Fibroblast of the aortic adventitia (primary cell): Measurements from ENCODE around the gene KIAA1328. TPM values are rescaled to one million over a fixed set of nuclear protein-coding genes. Genes with fewer than 3 reads are reported as not detected.
A peak's percentile ranks its signal among the peaks of the same experiment; 100 is the strongest.

Source experiments
- DNase-seq: peaks from one replicate; pipeline ENCODE4 v3.0.0-alpha.2; 2010; ENCODE audit warnings: low read depth
- H3K4me3 ChIP-seq: 2 replicates; pipeline ENCODE4 v1.5.1; 2011; ENCODE audit warnings: low read depth, mild to moderate bottlenecking, control low read depth, low read length, moderate library complexity
- CTCF ChIP-seq: IDR thresholded peaks from 2 replicates; pipeline ENCODE4 v1.5.1; 2011; ENCODE audit warnings: mild to moderate bottlenecking, low read length, control low read depth, inconsistent platforms; ENCODE audit not compliant: insufficient read depth
- total RNA-seq: library from RNA; depleted of rRNA; stranded (reverse); fragments of >200 nt; gene quantifications from 2 replicates; pipeline ENCODE4 v1.2.3, GENCODE V29; 2012; ENCODE audit warnings: low replicate concordance

Gene KIAA1328
- total RNA-seq, 1 donor, result 13.6 TPM

- no peak for DNase-seq
- TF ChIP-seq CTCF, result no peak
- no peak overlapping the region for H3K4me3 ChIP-seq
Observed at GRCh38 chr18:36819621-36820020, 9.3 kb upstream of the KIAA1328 start.

- H3K4me3 ChIP-seq, result no peak overlapping the region
- TF ChIP-seq CTCF, result no peak
- DNase-seq, result no peak
Observed at GRCh38 chr18:36821681-36822080, 7.2 kb upstream of the KIAA1328 start.

- TF ChIP-seq CTCF, result no peak
- no peak for DNase-seq
- H3K4me3 ChIP-seq, result no peak overlapping the region
Observed at GRCh38 chr18:36825526-36825925, 3.4 kb upstream of the KIAA1328 start.

- DNase-seq, result no peak
- no peak overlapping the region for H3K4me3 ChIP-seq
- TF ChIP-seq CTCF, result no peak
Observed at GRCh38 chr18:36826556-36826955, 2.4 kb upstream of the KIAA1328 start.

GRCh38 chr18:36828157-36828629 lies 734 bp upstream of the KIAA1328 start:
- peak overlapping the region; percentile 97 for H3K4me3 ChIP-seq
- no peak for TF ChIP-seq CTCF
- DNase-seq, result peak; percentile 60

GRCh38 chr18:36829362-36830157 lies 633 bp downstream of the KIAA1328 start:
- peak overlapping the region; percentile 97 for H3K4me3 ChIP-seq
- DNase-seq, result peak; percentile 34
- TF ChIP-seq CTCF, result no peak

GRCh38 chr18:36830158-36830495 lies 1.2 kb downstream of the KIAA1328 start:
- TF ChIP-seq CTCF, result no peak
- no peak for DNase-seq
- peak overlapping the region; percentile 97 for H3K4me3 ChIP-seq
